Ishikawa (cell line): ENCODE results near the gene PRDM1.

Experiments
- CREB1 ChIP-seq: IDR thresholded peaks from 2 replicates; pipeline ENCODE4 v1.6.1; 2012; ENCODE audit warnings: low read depth
- NFIC ChIP-seq: IDR thresholded peaks from 2 replicates; pipeline ENCODE4 v1.6.1; 2012
- RAD21 ChIP-seq: IDR thresholded peaks from 2 replicates; pipeline ENCODE4 v1.6.1; 2012; ENCODE audit warnings: low read depth
- TF ChIP-seq, protein P1 (sequence below): IDR thresholded peaks from 2 replicates; pipeline ENCODE4 v1.6.1; 2012; ENCODE audit warnings: low read depth, mild to moderate bottlenecking

DNA sequence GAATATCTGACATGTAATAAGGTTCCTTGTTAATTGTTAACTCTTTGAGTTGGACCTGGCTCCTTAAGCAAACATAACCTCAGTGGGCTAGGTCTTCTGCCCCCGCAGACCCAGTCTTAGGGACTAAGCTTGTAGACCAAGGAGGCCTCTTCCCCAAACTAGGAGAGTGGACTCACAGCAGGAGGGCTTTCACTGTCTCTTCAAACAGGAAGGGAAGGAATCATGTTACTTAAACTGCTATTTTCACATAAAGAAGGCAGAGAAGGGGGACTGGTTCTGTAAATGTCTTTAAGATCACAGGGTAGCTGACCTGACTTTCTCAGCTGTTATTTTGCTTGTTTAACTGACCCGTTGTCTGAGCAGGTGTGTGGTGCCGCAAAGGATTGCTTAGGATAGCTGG lies 34.9 kb upstream of the PRDM1 start:
- no peak for TF ChIP-seq NFIC
- TF ChIP-seq RAD21: no peak
- TF ChIP-seq, protein P1, sequence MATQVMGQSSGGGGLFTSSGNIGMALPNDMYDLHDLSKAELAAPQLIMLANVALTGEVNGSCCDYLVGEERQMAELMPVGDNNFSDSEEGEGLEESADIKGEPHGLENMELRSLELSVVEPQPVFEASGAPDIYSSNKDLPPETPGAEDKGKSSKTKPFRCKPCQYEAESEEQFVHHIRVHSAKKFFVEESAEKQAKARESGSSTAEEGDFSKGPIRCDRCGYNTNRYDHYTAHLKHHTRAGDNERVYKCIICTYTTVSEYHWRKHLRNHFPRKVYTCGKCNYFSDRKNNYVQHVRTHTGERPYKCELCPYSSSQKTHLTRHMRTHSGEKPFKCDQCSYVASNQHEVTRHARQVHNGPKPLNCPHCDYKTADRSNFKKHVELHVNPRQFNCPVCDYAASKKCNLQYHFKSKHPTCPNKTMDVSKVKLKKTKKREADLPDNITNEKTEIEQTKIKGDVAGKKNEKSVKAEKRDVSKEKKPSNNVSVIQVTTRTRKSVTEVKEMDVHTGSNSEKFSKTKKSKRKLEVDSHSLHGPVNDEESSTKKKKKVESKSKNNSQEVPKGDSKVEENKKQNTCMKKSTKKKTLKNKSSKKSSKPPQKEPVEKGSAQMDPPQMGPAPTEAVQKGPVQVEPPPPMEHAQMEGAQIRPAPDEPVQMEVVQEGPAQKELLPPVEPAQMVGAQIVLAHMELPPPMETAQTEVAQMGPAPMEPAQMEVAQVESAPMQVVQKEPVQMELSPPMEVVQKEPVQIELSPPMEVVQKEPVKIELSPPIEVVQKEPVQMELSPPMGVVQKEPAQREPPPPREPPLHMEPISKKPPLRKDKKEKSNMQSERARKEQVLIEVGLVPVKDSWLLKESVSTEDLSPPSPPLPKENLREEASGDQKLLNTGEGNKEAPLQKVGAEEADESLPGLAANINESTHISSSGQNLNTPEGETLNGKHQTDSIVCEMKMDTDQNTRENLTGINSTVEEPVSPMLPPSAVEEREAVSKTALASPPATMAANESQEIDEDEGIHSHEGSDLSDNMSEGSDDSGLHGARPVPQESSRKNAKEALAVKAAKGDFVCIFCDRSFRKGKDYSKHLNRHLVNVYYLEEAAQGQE: no peak
- no peak for TF ChIP-seq CREB1
